Activated CD8-positive, alpha-beta memory T cell treated with anti-CD3 and anti-CD28 coated beads for 48 hours (primary cell): ENCODE measurements around the gene SLC10A6.
"Not testable (repeated sequence)": the region's sequence is repeated elsewhere in the genome, so short reads cannot be mapped to it uniquely, and the experiment has no call there.

Source experiments
- DNase-seq, 3 experiments: peaks; one replicate each; pipeline ENCODE4 v3.0.0-alpha.2; 2020; ENCODE audit warnings: low read depth in 2 of 3, low spot score in 2 of 3

The SLC10A6 gene, protein sequence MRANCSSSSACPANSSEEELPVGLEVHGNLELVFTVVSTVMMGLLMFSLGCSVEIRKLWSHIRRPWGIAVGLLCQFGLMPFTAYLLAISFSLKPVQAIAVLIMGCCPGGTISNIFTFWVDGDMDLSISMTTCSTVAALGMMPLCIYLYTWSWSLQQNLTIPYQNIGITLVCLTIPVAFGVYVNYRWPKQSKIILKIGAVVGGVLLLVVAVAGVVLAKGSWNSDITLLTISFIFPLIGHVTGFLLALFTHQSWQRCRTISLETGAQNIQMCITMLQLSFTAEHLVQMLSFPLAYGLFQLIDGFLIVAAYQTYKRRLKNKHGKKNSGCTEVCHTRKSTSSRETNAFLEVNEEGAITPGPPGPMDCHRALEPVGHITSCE

DNA sequence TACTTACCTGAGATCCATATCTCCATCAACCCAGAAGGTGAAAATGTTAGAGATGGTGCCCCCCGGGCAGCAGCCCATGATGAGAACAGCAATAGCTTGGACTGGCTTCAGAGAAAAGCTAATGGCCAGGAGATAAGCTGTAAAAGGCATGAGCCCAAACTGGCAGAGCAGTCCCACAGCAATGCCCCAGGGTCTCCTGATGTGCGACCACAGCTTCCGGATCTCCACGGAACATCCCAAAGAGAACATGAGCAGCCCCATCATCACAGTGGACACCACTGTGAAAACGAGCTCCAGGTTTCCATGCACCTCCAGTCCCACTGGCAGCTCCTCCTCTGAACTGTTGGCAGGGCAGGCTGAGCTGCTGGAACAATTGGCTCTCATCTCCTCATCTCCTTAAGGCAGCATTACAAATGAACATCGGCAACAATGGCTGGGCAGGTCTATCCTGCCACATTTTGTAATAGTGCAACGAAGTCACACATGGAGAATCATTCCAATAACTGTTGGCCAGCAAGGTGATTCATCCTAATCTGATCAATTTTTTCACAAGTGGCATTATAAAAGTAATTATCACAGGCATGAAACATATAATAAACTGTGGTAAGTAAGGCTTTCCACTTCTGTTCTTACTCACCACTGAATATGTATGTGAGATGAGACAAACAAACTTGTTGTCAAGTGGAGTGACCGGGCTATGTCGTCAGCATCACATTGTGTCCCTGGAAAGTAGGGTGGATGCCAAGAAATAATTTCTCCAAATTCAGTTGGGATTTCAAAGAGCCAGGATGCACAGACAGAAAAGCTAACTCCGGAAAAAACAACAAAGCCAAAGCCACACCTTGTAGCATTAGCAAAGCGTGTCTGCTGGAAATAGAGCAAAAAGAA is at the start of gene SLC10A6:
Gene SLC10A6 (minus strand): TSS at position 653 of the 888 bp plus-strand sequence. CDS start 269 bp downstream, at position 384.
- DNase-seq, result no peak

DNA sequence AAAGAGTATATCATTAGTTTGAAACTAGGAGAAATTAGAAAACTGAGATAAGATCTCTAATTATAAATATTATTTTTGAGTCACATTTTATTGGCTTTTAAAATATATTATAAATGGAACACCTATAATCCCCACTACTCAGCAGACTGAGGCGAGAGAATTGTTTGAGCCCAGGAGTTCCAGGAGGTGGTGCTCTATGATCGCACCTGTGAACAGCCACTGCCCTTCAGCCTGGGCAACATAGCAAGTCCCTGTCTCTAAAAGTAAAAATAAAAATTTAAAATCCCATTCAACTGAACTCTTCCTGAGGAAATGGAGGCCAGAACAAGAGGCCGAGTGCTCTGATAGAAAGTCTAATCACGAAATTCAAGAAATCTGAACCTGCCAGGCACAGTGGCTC is 49.4 kb upstream of the SLC10A6 start:
- no peak for DNase-seq

DNA sequence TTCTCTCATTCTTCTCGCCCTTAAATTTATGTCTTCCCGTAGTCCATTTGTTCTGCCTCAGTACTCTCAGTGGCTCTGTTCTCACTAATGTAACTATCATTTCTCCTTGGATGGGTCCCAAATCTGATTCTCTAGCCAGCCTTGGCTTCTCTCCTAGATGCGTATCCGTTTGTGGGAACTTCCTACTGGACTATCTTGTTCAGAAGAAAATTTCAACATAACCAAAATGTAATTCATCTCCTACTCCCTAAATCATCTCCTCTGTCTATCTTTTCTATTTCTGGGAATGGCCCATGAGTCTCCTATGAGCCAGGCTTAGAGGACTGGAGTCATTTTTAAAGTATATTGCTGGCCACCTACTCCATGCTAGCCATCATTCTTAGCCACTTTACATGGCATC is 47.4 kb upstream of the SLC10A6 start:
- DNase-seq, result no peak

DNA sequence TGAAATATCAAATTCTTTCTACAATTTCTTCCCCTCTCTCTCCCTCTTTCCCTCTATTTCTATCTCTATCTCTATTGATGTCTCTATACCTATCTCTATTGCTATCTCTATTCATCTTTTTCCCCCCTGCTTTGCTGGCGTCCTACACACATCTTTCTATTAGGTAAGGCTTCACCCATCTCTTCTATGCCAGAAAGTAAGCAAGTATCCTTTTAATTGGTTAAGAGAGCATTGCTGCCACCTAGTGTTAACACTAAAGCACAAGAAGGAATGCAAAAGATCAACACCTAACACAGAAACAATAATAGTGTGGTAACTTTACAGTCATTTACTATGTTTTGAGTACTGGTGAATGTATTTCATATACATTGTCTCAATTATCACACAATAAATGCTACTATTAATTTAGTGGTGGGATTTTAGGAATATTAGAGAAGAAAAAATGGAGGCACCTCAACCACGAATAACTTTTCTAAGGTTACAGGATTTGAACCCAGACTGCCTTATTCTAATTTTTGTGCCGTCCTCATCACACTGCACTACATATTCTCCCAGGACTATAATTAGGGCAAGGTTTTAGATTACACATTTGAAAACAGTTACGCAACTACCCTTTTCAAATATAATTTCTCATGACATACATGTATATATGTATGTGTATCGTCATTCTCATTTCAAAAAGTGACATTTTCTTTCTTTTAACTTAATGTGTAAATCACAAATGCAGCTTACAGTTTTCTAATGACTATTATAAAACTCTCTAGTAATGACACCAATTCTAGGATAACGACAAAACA is 46.7 kb upstream of the SLC10A6 start:
- DNase-seq, result no peak

DNA sequence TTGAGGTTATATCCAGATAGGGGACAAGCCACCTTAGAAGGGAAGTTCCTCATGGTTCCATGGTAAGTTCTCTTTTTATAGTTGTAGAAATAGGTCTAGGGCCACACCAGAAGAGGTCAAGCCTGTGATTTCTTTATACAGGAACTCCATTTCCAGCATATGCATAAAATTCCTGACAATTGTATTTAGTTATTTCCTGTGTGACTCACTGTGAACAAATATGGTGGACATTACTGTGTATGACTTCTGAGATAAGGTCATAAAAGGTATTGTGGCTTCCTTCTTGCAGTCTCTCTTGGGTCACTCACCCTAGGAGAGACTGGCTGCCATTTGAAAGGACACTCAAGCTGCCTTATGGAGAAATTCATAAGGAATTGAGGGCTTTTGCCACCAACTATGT is 45.3 kb upstream of the SLC10A6 start:
- DNase-seq, result no peak

DNA sequence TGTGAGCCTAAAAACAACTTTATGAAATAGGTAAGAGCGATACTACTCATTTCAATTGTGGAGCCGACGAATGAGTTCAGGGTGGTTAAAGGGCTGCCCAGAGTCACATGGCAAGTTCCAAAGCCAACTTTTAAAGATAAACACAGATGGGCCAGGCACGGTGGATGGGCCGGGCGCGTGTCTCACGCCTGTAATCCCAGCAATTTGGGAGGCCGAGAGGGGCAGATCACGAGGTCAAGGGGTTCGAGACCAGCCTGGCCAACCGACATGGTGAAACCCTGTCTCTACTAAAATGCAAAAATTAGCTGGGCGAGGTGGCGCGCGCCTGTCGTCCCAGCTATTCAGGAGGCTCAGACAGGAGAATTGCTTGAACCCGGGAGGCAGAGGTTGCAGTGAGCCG is 44.0 kb upstream of the SLC10A6 start:
- DNase-seq, result no peak

DNA sequence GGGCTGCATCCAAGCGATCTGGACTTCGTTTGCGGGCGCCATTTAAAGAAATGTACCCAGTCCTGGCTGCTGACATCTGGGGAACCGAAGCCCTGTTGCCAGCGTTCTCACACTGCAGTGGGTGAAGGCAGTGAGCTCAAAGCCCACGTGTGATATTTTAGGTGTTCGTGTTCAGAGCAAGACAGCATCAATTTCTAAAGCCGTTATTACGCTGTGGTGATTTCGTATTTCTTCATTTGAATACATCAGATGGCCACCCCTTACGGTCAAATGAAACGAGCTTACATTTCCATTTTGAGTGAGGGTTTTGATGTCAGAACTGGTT is 43.4 kb upstream of the SLC10A6 start:
- DNase-seq, result no peak

DNA sequence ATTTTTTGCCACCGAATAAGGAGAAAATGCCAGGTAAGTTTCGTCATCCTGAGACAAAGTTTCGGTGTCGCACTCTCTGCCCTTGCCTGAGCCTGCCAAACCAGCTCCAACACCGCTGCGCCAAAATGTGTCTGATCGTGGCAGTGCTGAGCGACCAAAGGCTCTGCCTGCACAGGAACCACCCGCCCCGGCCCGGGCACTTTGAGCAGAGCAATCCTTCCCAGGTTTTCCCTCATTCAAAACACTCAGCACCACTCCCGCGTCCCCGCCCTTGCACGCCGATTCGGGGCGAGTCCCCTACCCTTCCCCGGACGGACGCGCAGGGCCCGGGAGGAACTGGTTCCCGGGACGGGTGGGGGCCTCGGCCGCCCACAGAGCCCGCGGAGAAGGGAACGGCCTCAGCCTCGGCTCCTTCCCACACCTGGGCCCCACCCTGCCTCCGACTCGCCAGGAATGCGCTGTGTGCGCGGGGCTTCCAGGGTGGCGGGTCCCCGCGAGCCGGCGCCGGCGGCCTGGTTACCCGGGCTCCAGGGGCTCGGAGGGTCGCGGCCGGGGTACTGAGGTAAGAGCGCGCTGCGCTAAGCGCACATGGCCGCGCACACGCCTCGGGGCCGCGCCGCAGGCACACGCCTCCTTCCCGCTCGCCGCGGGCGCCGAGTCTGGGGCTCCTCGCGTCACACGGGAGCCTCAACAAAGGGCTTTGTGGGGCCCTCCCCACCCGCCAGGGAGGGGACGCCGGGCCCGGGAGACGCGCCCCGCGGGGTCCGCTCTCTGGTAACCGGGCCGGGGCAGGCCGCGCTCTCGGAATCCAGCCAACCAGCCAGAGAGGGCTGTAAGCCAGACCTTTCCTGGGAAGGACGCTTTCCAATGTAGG is 42.8 kb upstream of the SLC10A6 start, which contains the start of gene C4orf36:
Gene C4orf36 (minus strand): TSS at position 661 of the 874 bp plus-strand sequence. CDS start 902 bp downstream, outside the sequence.
- peak in 1 of 3 experiments; percentile 20 for DNase-seq

DNA sequence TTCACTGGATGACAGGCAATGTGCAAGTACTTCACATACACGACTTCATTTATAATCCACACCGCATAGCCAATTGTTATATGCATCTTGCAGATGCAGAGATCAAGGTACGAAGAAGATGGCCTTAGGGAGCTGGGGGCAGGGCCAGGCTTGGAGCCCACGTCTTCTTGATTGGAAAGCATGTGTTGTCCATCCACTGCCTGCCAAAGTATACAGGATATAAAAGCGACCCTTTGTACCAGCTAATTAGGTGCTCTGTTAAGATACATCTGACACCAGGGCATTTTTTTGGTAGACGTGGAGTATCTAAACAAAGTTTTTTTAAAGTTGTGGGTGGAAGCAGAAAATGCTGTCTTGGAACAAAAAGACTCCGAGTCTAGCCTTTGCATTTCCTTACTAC is 41.6 kb upstream of the SLC10A6 start:
- DNase-seq, result no peak

DNA sequence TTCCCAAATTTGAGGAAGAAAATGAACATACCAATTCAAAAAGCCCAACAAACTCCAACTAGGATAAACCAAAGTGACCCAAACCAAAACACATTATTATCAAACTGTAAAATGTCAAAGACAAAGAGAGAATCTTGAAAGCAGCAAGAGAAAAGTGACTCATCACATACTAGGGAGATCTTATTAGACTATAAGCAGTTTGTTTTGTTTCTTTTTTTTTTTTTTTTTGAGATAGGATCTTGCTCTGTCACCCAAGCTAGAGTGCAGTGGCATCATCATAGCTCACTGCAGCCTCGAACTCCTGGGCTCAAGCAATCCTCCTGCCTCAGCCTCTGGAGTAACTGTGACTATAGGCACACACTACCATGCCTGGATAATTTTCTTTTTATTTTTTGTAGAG is 30.5 kb upstream of the SLC10A6 start:
- DNase-seq, result no peak

DNA sequence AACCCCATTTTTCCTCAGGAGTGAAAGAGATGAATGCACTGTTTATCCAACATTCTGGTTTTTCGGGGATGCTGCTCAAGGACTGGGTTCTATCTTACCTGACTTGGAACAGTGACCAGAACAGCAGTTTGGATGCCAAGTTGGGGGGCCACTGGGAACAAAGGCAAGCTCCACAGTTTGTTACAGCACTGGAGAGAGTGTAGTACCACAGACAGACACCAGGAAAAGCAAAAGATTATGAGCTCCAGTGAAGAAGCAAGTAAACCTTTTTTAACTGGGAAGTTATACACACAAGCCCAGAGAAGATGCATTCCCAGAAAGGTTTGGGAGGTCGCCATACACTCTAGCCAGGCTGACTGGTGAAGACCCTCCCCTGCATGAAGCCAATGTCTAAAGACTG is 29.5 kb upstream of the SLC10A6 start:
- DNase-seq, result no peak

DNA sequence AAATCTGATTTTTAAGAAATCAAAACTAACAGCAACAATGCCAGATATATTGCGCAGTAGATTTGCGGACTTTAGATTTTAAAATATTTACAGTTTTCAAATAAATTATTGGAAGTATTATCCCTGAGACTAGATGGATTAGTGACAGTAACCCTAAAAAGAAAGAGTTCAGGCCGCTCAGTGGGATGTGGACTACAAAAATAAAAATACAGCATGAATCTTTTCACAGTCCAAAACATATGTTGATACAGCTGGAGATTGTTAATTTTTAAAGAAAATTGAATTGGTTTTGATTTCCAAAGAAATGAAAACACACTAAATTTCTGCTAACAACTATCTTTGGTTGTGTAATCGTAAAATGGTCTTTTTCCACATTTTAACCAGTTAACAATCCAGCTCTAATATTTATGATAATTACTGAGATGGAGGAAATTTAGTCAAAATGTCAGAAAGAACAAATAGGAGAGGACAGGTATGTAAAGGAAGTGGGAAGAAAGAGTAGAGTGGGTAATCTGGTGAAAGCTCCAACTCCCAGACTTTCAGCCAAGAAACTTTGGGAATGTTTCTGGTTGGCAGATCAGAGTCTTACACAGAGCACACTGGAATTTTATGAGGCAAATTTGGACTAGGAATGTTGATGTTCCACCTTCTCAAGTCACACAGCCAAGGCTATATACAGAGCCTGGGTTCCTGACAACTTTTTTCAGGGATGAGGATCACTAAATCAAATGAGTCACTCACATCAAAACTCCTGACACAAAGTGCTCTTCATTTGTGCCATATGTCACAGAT is 27.9 kb upstream of the SLC10A6 start:
- DNase-seq, result no peak

DNA sequence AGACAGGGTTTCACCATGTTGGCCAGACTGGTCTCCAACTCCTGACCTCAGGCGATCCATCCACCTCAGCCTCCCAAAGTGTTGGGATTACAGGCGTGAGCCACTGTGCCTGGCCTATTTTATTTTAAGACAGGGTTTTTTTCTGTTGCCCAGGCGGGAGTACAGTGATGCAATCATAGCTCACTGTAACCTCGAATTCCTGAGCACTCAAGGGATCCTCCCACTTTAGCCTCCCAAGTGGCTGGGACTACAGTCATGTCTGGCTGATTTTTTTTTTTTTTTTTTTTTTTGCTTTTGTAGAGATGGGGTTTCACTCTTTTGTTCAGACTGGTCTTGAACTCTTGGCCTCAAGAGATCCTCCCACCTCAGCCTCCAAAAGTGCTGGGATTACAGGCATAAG is 26.3 kb upstream of the SLC10A6 start:
- not testable (repeated sequence) for DNase-seq

DNA sequence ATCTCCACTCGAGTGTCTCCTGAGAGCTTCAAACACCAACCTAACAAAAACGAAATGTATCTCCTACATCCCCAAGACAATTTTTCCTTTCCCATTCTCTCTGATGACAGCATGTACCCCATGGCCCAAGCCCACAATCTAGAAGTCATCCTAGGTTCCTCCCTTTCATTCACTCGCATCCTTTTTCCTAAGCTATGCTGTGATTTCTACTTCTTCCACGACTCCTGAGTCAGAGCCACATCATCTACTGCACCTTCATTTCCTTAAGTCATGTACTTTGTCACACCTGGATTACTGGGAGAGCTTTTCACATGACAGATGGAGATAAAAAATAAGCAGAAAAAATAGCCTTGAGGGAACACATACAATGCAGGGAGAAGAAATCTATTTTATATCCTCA is 23.0 kb upstream of the SLC10A6 start:
- DNase-seq, result no peak

DNA sequence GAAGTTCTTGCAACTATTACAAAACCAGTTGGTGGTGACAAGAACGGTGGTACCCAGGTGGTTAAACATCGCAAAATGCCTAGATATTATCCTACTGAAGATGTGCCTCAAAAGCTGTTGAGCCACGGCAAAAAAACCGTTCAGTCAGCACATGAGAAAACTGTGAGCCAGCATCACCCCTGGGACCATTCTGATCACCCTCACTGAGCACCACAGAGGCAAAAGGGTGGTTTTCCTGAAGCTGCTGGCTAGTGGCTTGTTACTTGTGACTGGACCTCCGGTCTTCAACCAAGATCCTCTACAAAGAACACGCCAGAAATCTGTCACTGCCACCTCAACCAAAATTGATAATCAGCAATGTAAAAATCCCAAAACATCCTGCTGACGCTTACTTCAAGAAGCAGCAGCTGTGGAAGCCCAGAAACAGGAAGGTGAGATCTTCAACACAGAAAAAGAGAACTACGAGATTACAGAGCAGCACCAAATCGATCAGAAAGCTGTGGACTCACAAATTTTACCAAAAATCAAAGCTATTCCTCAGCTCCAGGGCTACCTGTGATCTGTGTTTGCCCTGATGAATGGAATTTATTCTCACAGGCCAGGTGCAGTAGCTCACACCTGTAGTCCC is 21.4 kb upstream of the SLC10A6 start:
- no peak for DNase-seq

DNA sequence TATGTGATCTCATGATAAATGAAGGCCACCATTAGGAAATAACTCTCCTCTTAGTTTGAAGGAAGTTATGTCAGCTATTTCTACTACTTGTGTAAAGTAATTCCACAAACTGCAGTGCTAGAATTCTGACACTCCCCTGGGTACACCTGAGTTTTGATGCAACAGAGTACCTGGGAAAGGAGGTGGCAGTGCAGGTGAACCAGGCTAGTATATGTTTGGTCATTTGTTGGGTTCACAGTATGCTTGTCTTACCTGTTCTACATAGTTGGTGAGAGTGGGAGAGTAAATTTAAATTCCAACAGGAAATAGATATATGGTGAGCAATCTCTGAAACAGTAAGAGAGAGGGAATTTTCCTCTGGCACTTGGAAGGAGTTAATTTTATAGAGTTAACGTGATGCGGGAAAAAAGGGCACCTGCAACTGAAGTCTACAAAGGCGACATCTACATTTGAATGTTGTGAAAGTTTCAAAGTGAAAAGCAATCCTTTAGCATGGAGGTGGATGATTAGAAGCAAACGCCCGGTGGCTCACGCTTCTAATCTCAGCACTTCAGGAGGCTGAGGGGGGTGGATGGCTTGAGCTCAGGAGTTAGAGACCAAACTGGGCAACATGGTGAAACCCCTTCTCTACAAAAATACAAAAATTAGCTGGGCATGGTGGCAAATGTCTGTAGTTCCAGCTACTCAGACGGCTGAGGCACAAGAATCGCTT is 8.3 kb upstream of the SLC10A6 start:
- no peak for DNase-seq

DNA sequence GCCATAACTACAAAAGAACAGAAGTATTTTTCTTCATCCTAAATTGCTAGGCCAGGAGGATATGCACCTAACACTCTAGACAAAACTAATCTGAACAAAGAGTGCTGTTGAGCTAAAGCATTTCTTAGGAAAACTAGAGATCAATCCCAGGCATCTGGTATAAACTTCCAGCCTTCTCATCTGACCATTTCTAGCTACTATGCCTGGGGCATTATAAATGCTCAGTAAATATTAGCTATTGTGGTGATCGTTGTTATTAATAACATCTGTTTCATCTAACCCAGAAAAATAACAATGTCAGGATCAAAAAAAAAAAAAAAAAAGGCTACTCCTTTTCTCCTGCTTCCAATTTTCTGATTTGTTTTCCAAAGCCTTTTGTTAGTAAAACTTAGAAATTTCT is 7.7 kb upstream of the SLC10A6 start:
- DNase-seq, result no peak

DNA sequence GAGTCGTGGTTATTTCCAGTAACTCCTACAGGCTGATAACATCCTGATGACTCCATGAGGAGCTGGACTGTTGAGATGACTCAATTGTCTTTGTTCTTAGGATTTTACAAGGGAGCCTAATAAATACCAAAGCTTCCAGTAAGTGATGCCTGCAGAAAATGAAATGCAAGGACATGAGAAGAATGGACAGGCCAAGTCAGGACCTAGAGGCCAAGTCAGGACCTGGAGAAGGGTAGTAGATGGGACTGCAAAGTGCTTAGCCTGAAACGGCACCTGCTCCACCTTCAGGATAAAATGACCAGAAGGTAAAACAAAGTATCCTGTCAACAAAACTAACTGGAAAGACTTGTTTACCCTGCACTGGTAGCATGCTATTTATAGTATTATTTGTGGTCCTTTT is 6.4 kb upstream of the SLC10A6 start:
- DNase-seq, result no peak

DNA sequence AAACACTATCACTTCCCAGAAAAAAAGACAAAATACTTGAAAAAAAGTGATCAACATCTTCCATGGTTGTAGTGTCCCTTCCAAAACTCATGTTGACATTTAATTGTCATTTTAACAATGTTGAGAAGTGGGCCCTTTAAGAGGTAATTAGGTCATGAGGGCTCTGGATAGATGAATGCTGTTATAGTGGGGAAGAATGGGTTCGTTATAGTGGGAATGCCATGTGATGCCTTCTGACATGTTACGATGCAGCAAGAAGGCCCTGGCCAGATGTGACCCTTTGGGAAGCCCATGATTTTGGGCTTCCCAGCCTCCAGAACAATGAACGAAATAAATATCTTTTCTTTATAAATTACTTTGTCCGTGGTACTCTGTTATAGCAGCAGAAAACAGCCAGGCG is 4.0 kb upstream of the SLC10A6 start:
- no peak for DNase-seq
